Suprapubic skin (tissue), 4 donors: ENCODE results near the gene MPZL3. TPM values are rescaled to one million over a fixed set of nuclear protein-coding genes. Genes with fewer than 3 reads are reported as not detected.

Source experiments
- DNase-seq, 2 donors: peaks; one replicate each; pipeline ENCODE4 v3.0.0-alpha.2; 2019; ENCODE audit warnings: low spot score in 2 of 2
- H3K27ac ChIP-seq: fragments of 200-600 bp; sonication (generic); one replicate; pipeline ENCODE4 v1.5.1; 2019
- H3K27me3 ChIP-seq: fragments of 200-600 bp; sonication (generic); one replicate; pipeline ENCODE4 v1.5.1; 2019
- H3K36me3 ChIP-seq: fragments of 200-600 bp; sonication (generic); one replicate; pipeline ENCODE4 v1.5.1; 2019
- H3K4me1 ChIP-seq: fragments of 200-600 bp; sonication (generic); one replicate; pipeline ENCODE4 v1.5.1; 2019
- H3K4me3 ChIP-seq: fragments of 200-600 bp; sonication (generic); one replicate; pipeline ENCODE4 v1.5.1; 2019; ENCODE audit warnings: mild to moderate bottlenecking
- H3K9me3 ChIP-seq: fragments of 200-600 bp; sonication (generic); one replicate; pipeline ENCODE4 v1.5.1; 2019
- EP300 ChIP-seq: sonication (generic); formaldehyde crosslinking; IDR thresholded peaks from one replicate; pipeline ENCODE4 v1.6.1; 2017; ENCODE audit warnings: antibody characterized with exemption
- POLR2A ChIP-seq, 2 donors: fragments of 450-650 bp; IDR thresholded peaks; one replicate each; pipeline ENCODE4 v1.6.1; 2017; ENCODE audit warnings: antibody characterized with exemption in 2 of 2, mild to moderate bottlenecking in 2 of 2, moderate library complexity in 2 of 2
- POLR2AphosphoS5 ChIP-seq, 3 donors: sonication (generic); formaldehyde crosslinking; IDR thresholded peaks; one replicate each; pipeline ENCODE4 v1.6.1; 2017; ENCODE audit warnings: antibody characterized with exemption in 3 of 3
- WGBS: methylation state at CpG from one replicate; pipeline ENCODE4 v1.1.5; 2018; 5-methylcytosine and 5-hydroxymethylcytosine counted together
- total RNA-seq, 4 donors: library from RNA; depleted of rRNA; stranded (reverse); fragments of >200 nt; gene quantifications; one replicate each; pipeline ENCODE4 v1.1.0, GENCODE V29; 2016
- TF ChIP-seq, protein P1 (sequence below), 2 donors: fragments of 200-600 bp in 1 of 2; fragments of 450-650 bp in 1 of 2; sonication (generic) in 1 of 2; IDR thresholded peaks; one replicate each; pipeline ENCODE4 v1.5.1; 2016 to 2019; ENCODE audit warnings: antibody characterized with exemption in 2 of 2, mild to moderate bottlenecking in 1 of 2, moderate library complexity in 1 of 2

The MPZL3 gene
- total RNA-seq, 4 donors from 2014 or later = 23.9 to 87.2 (median 56.1) TPM

DNA sequence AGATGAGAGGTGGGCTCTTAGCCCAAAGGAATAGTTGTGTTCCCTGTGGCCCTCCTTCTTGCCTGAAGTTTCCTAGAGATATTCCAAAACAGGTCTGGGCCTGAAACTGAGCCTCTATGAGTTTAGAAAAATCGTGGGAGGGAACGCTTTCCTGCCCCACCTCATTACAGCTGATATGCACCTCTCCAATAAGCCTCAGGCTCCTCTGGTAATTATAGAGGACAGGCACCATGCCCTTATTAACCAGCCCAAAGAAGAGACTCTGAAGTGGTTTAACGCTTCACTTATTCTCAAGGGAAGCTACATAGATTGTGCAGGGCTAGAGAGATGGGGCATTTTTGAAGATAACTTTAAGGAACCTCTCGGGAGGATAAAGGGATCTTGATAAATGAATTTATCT is 15.3 kb upstream of the MPZL3 start:
- TF ChIP-seq EP300 = no peak
- no peak for TF ChIP-seq POLR2AphosphoS5 (IDR thresholded peaks at IDR 0.05)
- TF ChIP-seq, protein P1, sequence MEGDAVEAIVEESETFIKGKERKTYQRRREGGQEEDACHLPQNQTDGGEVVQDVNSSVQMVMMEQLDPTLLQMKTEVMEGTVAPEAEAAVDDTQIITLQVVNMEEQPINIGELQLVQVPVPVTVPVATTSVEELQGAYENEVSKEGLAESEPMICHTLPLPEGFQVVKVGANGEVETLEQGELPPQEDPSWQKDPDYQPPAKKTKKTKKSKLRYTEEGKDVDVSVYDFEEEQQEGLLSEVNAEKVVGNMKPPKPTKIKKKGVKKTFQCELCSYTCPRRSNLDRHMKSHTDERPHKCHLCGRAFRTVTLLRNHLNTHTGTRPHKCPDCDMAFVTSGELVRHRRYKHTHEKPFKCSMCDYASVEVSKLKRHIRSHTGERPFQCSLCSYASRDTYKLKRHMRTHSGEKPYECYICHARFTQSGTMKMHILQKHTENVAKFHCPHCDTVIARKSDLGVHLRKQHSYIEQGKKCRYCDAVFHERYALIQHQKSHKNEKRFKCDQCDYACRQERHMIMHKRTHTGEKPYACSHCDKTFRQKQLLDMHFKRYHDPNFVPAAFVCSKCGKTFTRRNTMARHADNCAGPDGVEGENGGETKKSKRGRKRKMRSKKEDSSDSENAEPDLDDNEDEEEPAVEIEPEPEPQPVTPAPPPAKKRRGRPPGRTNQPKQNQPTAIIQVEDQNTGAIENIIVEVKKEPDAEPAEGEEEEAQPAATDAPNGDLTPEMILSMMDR (IDR thresholded peaks at IDR 0.05) = no peak
- TF ChIP-seq POLR2A (IDR thresholded peaks at IDR 0.05) = no peak
- Histone ChIP-seq H3K9me3 (no peaks in the 10 kb centered on the region), H3K36me3 (no peaks in the 10 kb centered on the region), H3K27ac (peak overlapping the region; percentile 89), H3K4me1 (peaks cover 43% of the 10 kb centered on the region), H3K4me3 (no peak overlapping the region), H3K27me3 (no peaks in the 10 kb centered on the region)
- 47% methylated on average over 4 of the region's 4 CpGs for WGBS
- no peak for DNase-seq

DNA sequence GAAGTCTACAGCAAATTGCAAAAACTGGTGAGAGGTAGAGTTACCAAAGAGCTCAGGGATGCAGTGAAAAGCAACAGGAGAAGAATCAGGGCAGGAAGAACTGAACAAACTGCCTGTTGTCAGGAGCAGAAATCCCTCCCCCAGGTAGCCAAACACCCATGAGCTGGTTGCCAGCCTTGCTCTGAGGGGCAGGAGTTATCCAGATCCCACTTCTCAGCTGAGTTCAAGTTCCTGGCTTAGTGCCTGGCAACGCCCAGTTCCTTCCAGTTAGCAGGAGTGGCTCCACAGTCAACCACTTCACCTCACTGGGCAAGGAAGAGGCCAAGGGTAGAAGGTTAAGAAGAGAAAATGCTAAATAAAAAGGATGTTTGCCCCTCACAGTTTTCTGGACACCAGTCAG is 13.8 kb upstream of the MPZL3 start:
- Histone ChIP-seq H3K9me3 (no peaks in the 10 kb centered on the region), H3K27me3 (no peaks in the 10 kb centered on the region), H3K36me3 (no peaks in the 10 kb centered on the region), H3K27ac (peak overlapping the region; percentile 89), H3K4me3 (peak overlapping the region; percentile 48), H3K4me1 (peaks cover 51% of the 10 kb centered on the region)
- DNase-seq = peak in 1 of 2 donors; percentile 66
- no peak for TF ChIP-seq EP300
- no peak for TF ChIP-seq POLR2AphosphoS5 (IDR thresholded peaks at IDR 0.05)
- no peak for TF ChIP-seq POLR2A (IDR thresholded peaks at IDR 0.05)
- TF ChIP-seq, protein P1 (IDR thresholded peaks at IDR 0.05) = no peak
- WGBS = 24% methylated on average over 1 of the region's 1 CpG

DNA sequence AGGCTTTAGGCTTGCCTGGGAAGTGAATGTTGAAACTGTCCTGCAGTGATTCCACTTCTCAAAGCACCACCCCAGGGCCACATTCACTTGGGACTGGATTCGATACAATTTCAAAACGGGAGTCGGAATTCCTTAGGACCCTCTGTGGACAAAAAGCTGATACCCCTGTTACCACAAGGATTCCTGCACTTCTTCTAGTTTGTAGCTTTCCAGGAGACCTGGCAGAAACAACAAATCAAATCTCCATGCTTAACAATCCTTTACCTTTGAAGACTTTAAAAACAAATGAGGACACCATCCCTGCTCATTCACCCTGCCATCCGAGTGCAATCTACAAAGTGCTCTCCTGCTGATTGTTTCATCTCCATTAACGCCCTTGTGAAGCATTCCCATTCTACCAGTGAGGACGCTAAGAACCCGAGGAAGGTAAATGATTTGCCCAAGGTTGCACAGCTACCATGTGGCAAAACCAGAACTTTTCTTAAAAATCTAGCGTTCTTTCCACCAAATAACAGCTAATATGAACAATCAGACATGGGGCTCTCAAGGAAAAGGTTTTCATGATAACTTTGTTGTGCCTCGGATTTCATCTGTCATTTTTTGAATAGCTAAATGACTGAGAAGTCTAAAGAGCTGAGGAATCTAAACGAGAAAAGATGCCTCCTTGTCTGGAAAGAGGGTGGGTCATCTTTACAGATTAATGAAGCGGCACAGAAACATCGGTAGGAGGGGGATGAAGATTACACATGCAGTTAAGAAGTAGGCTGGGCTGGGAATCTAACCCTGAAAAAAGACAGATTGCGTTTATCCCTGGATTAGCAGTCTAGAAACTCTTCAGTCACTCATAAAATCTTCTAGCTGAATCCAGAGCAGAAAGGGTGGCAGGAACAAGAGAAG is 12.7 kb upstream of the MPZL3 start:
- Histone ChIP-seq H3K36me3 (no peaks in the 10 kb centered on the region), H3K9me3 (no peaks in the 10 kb centered on the region), H3K27me3 (no peaks in the 10 kb centered on the region), H3K4me3 (peak overlapping the region; percentile 48), H3K27ac (peak overlapping the region; percentile 89), H3K4me1 (peaks cover 51% of the 10 kb centered on the region)
- DNase-seq = no peak
- 46% methylated on average over 13 of the region's 13 CpGs for WGBS
- TF ChIP-seq POLR2A (IDR thresholded peaks at IDR 0.05) (no peak), EP300 (no peak)

DNA sequence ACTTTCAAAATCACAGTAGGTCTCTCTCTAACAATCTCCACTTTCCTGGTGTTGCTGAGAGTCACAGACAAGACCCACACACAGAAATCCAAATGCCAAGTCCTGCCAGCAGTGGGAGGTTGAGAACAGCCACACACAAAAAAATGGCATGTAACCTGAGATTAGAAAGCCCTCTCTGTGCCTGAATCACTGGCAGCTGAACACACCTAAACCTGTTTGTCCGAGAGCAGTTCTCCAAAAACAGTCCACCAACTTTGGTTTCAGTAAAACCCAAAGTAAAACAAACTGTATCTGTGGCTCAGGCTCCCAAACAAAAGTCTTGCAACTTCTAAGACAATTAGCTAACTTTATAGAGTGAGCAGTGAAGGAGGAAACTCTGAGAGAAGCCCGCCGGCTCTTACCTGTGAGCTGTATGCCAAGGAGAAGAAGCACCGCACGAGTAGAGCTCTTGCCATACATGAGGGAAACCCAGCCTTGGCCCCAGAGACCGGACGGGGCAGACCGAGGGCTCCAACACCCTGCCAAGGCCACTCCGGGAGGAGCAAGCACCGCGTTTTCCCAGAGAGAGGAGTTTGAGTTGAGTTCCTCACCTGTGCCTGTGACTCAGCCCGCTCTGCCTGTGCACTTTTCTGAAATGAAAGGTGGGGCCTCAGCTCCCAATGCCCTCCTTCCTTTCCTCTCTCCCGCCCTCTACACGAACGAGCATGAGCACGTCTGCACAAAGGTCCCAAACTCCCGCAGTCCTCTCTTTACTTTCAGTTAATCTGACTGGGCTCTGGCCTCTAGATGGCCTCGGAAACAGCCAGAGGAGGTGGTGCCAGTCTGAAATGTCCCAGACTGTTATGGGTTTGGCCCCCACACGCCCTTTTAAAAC is 11.8 kb upstream of the MPZL3 start, which contains the start of gene MPZL2:
TSS of gene MPZL2 (minus strand) at position 603 of the 874 bp plus-strand sequence. CDS start at position 459, 144 bp downstream.
- H3K27me3 ChIP-seq = no peaks in the 10 kb centered on the region
- H3K36me3 ChIP-seq = peaks cover 8% of the 10 kb centered on the region
- peaks cover 51% of the 10 kb centered on the region for H3K4me1 ChIP-seq
- peak within 1 kb of the TSS; percentile 48 for H3K4me3 ChIP-seq
- WGBS = 5% methylated on average over 19 of the region's 19 CpGs
- H3K27ac ChIP-seq = peak within 1 kb of the TSS; percentile 89
- TF ChIP-seq POLR2AphosphoS5 (IDR thresholded peaks at IDR 0.05) = peak in 1 of 3 donors; percentile 30
- no peak for TF ChIP-seq EP300
- DNase-seq = peak in 1 of 2 donors; percentile 72
- no peaks in the 10 kb centered on the region for H3K9me3 ChIP-seq

DNA sequence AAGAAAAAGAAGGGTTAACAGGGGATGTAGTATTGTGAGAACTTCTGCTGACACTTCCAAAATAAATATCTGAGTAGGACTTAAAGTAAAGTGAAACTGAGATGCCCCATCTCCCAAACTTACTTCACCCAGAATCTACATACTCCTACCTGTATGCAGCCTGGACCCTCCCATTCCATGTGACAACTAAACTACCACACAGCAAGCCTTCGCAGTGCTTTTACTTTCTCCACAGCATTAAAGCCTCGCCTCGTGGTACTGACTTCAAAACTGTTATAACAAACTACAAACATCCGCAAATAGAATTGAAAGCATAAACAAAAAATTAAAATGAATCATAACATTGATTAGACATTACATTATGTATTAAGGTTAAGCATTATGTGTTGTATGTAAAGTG is 10.9 kb upstream of the MPZL3 start:
- Histone ChIP-seq H3K4me3 (peak overlapping the region; percentile 48), H3K36me3 (peaks cover 8% of the 10 kb centered on the region), H3K4me1 (peaks cover 50% of the 10 kb centered on the region), H3K27me3 (no peaks in the 10 kb centered on the region), H3K27ac (peak overlapping the region; percentile 89), H3K9me3 (no peaks in the 10 kb centered on the region)
- WGBS = 39% methylated on average over 4 of the region's 4 CpGs
- TF ChIP-seq, protein P1 (IDR thresholded peaks at IDR 0.05) = no peak
- no peak for TF ChIP-seq POLR2AphosphoS5 (IDR thresholded peaks at IDR 0.05)
- no peak for DNase-seq
